Smooth muscle cell of the coronary artery (primary cell): ENCODE results near the gene MCF2. TPM values are rescaled to one million over a fixed set of nuclear protein-coding genes. Genes with fewer than 3 reads are reported as not detected.

ENCODE experiments used
- total RNA-seq: library from RNA; depleted of rRNA; stranded (reverse); fragments of >200 nt; gene quantifications from 2 replicates; pipeline ENCODE4 v1.2.3, GENCODE V29; 2014; ENCODE audit warnings: low replicate concordance

Gene MCF2, protein sequence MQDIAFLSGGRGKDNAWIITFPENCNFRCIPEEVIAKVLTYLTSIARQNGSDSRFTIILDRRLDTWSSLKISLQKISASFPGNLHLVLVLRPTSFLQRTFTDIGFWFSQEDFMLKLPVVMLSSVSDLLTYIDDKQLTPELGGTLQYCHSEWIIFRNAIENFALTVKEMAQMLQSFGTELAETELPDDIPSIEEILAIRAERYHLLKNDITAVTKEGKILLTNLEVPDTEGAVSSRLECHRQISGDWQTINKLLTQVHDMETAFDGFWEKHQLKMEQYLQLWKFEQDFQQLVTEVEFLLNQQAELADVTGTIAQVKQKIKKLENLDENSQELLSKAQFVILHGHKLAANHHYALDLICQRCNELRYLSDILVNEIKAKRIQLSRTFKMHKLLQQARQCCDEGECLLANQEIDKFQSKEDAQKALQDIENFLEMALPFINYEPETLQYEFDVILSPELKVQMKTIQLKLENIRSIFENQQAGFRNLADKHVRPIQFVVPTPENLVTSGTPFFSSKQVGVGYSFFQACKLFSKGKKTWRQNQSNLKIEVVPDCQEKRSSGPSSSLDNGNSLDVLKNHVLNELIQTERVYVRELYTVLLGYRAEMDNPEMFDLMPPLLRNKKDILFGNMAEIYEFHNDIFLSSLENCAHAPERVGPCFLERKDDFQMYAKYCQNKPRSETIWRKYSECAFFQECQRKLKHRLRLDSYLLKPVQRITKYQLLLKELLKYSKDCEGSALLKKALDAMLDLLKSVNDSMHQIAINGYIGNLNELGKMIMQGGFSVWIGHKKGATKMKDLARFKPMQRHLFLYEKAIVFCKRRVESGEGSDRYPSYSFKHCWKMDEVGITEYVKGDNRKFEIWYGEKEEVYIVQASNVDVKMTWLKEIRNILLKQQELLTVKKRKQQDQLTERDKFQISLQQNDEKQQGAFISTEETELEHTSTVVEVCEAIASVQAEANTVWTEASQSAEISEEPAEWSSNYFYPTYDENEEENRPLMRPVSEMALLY
- total RNA-seq, result 0.08 TPM in 1 of 2 replicates, not detected in the other

GRCh38 chrX:139708067-139708466, at the start of gene MCF2:
Gene MCF2, minus strand, starts transcription at chrX:139708167. Its CDS starts 56,423 bp downstream, at chrX:139651744.

Other genes with a start within 250 kb of the MCF2 start
- not detected in 2 replicates for gene F9, start 177.4 kb downstream of the MCF2 start, total RNA-seq
- gene ATP11C, start 224.9 kb upstream of the MCF2 start, total RNA-seq, result 19.9 and 37.9 TPM in 2 replicates